Measurements from ENCODE around the gene PDXK. TPM values are rescaled to one million over a fixed set of nuclear protein-coding genes. Genes with fewer than 3 reads are reported as not detected.

PDXK gene
- total and polyA plus RNA-seq, 10 of the 15 experiments (the other 5 are each of a cell fraction or from before 2014, with no cell fraction given), result 3.7 to 141 (median 60.0) TPM

DNA sequence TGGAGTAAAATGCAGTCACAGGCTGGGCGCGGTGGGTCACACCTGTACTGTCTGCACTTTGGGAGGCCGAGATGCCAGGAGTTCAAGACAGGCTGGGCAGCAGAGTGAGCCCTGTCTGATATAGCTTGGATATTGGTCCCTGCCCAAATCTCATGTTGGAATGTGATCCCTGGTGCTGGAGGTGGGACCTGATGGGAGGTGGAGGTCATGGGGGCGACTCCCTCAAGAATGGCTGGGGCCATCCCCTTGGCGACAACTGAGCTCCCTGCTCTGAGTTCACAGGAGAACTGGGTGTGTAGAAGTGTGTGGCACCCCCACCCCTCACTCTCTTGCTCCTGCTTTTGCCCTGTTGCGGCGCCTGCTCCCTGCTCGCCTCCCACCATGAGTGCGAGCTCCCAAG is 11.5 kb upstream of the PDXK start:
- H3K36me3 ChIP-seq (ENCODE audit: control insufficient read depth in 2 of 2, insufficient read depth in 2 of 2, low read length in 1 of 2), result no peaks in the 10 kb centered on the region
- no TSS peak for BruUV-seq (replicated peaks)
- ChIA-PET RAD21 (ENCODE audit: unreplicated experiment) (no interaction called here), SMC1A (ENCODE audit: uncharacterized antibody, unreplicated experiment) (interaction anchor here (1.1 kb wide), 1 partner anchor 9 kb away, joined by 3 read pairs; no protein-coding TSS in a partner anchor), CTCF (interaction anchor here (0.9 to 1.4 kb wide), 2 partner anchors 9 to 21 kb away, joined by 3 to 4 read pairs; no protein-coding TSS in a partner anchor), POLR2A (interaction anchor here (0.7 to 1.2 kb wide), 2 partner anchors 9 to 41 kb away, joined by 3 to 4 read pairs; no protein-coding TSS in a partner anchor)
- H3K4me1 ChIP-seq (ENCODE audit: control insufficient read depth, insufficient read depth, low read length), result no peaks in the 10 kb centered on the region; the same call in 1 of the 2 replicates
- H3K79me2 ChIP-seq (ENCODE audit: control insufficient read depth, insufficient read depth, low read length), result no peaks in the 10 kb centered on the region
- DNase-seq (ENCODE audit: low read depth, low spot score) (no peak), ATAC-seq (no peak), FAIRE-seq (no peak)
- H3K4me3 ChIP-seq, result no peak overlapping the region
- no peaks in the 10 kb centered on the region for H3K9me3 ChIP-seq (replicated peaks; ENCODE audit: control insufficient read depth, insufficient read depth, low read length)
- in situ Hi-C loops (cut with MboI) (no loop called here), intact Hi-C loops (cut with micrococcal nuclease; ENCODE audit: unreplicated experiment) (no loop called here)
- H2AFZ ChIP-seq (ENCODE audit: control insufficient read depth, low read depth, low read length), result no peak overlapping the region
- WGBS (ENCODE audit: insufficient coverage, insufficient replicate concordance, low lambda C conversion rate, missing lambda C conversion rate), result 79% methylated on average over 9 of the region's 9 CpGs
- no peaks in the 10 kb centered on the region for H4K20me1 ChIP-seq (ENCODE audit: control insufficient read depth, insufficient read depth)
- H3K27ac ChIP-seq (ENCODE audit: control insufficient read depth, insufficient read depth), result no peak overlapping the region
- no peak overlapping the region for H3K4me2 ChIP-seq (ENCODE audit: control insufficient read depth, insufficient read depth)
- no peak overlapping the region for H3K9ac ChIP-seq (ENCODE audit: control insufficient read depth, insufficient read depth, low read length)
- no peaks in the 10 kb centered on the region; a peak in 1 of 4 replicates for H3K27me3 ChIP-seq (replicated peaks in 1 of 2; ENCODE audit: control insufficient read depth in 2 of 2, insufficient read depth in 2 of 2, low read length in 1 of 2)
- TF ChIP-seq MYB (IDR thresholded peaks at IDR 0.05; ENCODE audit: borderline replicate concordance, low read depth, low read length) (no peak), POLR2A (IDR thresholded peaks at IDR 0.05; ENCODE audit: low read depth, low read length) (no peak)

DNA sequence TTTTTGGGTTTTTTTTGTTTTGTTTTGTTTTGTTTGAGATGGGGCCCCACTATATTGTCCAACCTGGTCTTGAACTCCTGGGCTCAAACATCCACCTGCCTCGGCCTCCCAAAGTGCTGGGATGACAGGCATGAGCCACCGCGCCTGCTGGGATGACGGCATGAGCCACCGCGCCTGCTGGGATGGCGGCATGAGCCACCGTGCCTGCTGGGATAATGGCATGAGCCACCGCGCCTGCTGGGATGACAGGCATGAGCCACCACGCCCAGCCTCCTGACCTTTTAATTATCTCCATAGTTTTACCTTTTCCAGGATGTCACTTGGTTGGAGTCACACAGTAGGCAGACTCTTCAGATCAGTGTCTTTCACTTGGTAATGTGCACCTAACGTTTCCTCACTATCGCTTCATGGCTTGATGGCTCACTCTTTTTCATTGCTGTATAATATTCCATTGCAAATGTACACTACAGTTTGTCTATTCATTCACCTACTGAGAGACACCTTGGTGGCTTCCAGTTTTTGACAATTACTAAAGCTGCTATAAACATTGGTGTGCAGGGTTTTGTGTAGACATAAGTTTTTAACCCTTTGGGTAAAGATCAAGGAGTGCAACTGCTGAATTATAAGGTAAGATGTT is 10.1 kb upstream of the PDXK start:
- FAIRE-seq, result no peak
- no peak for ATAC-seq
- Histone ChIP-seq H3K36me3 (ENCODE audit: control insufficient read depth in 2 of 2, insufficient read depth in 2 of 2, low read length in 1 of 2) (no peaks in the 10 kb centered on the region), H3K27me3 (replicated peaks in 1 of 2; ENCODE audit: control insufficient read depth in 2 of 2, insufficient read depth in 2 of 2, low read length in 1 of 2) (no peaks in the 10 kb centered on the region; a peak in 1 of 4 replicates), H4K20me1 (ENCODE audit: control insufficient read depth, insufficient read depth) (no peaks in the 10 kb centered on the region), H3K79me2 (ENCODE audit: control insufficient read depth, insufficient read depth, low read length) (no peaks in the 10 kb centered on the region), H2AFZ (ENCODE audit: control insufficient read depth, low read depth, low read length) (no peak overlapping the region), H3K4me3 (no peak overlapping the region), H3K9ac (ENCODE audit: control insufficient read depth, insufficient read depth, low read length) (no peak overlapping the region), H3K9me3 (replicated peaks; ENCODE audit: control insufficient read depth, insufficient read depth, low read length) (no peaks in the 10 kb centered on the region), H3K27ac (ENCODE audit: control insufficient read depth, insufficient read depth) (no peak overlapping the region), H3K4me1 (ENCODE audit: control insufficient read depth, insufficient read depth, low read length) (no peaks in the 10 kb centered on the region), H3K4me2 (ENCODE audit: control insufficient read depth, insufficient read depth) (no peak overlapping the region)
- POLR2A ChIA-PET, result no interaction called here
- TF ChIP-seq TAF1 (IDR thresholded peaks at IDR 0.05; ENCODE audit: borderline replicate concordance, low read depth, low read length), result no peak
- TF ChIP-seq HDAC2 (IDR thresholded peaks at IDR 0.05), result no peak
- TF ChIP-seq, protein P1, sequence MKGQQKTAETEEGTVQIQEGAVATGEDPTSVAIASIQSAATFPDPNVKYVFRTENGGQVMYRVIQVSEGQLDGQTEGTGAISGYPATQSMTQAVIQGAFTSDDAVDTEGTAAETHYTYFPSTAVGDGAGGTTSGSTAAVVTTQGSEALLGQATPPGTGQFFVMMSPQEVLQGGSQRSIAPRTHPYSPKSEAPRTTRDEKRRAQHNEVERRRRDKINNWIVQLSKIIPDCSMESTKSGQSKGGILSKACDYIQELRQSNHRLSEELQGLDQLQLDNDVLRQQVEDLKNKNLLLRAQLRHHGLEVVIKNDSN (IDR thresholded peaks at IDR 0.05; ENCODE audit: borderline replicate concordance, extremely low read length, insufficient read depth, low read depth, low read length), result no peak
- no peak for TF ChIP-seq SIN3A (IDR thresholded peaks at IDR 0.05; ENCODE audit: low read depth, low read length)
- TF ChIP-seq SMARCA5 (IDR thresholded peaks at IDR 0.05), result no peak
- no peak for TF ChIP-seq ASH2L (IDR thresholded peaks at IDR 0.05; ENCODE audit: borderline replicate concordance, low read depth)
- no peak for TF ChIP-seq ZBED1 (IDR thresholded peaks at IDR 0.05; ENCODE audit: borderline replicate concordance)
- TF ChIP-seq FOS (IDR thresholded peaks at IDR 0.05; ENCODE audit: borderline replicate concordance, extremely low read depth, insufficient read length), result no peak
- TF ChIP-seq RFX5 (IDR thresholded peaks at IDR 0.05; ENCODE audit: low read depth, low read length), result no peak
- TF ChIP-seq ZNF274 (IDR thresholded peaks at IDR 0.05; ENCODE audit: insufficient read depth, insufficient read length), result no peak
- CTCF ChIA-PET, result interaction anchor here (0.6 to 1.4 kb wide), 2 partner anchors 8 to 819 kb away, joined by 3 to 4 read pairs; no protein-coding TSS in a partner anchor
- WGBS (ENCODE audit: insufficient coverage, insufficient replicate concordance, low lambda C conversion rate, missing lambda C conversion rate), result 74% methylated on average over 13 of the region's 13 CpGs
- in situ Hi-C loops (cut with MboI), result no loop called here
- intact Hi-C loops (cut with micrococcal nuclease; ENCODE audit: unreplicated experiment), result no loop called here
- no peak for DNase-seq (ENCODE audit: low read depth, low spot score)
- no TSS peak for BruUV-seq (replicated peaks)
- RAD21 ChIA-PET (ENCODE audit: unreplicated experiment), result no interaction called here
- SMC1A ChIA-PET (ENCODE audit: uncharacterized antibody, unreplicated experiment), result no interaction called here

All from GM12878 (cell line).